ENCODE data around the gene RNU1-4. TPM values are rescaled to one million over a fixed set of nuclear protein-coding genes. Genes with fewer than 3 reads are reported as not detected.
A peak's percentile ranks its signal among the peaks of the same experiment; 100 is the strongest.
"Not testable (repeated sequence)": the region's sequence is repeated elsewhere in the genome, so short reads cannot be mapped to it uniquely, and the experiment has no call there.

Gene RNU1-4
- total RNA-seq, 3 donors from 2014 or later (not counting 1 experiment from before 2014, with no cell fraction given): 2,937 to 3,261 (median 3,038) TPM

DNA sequence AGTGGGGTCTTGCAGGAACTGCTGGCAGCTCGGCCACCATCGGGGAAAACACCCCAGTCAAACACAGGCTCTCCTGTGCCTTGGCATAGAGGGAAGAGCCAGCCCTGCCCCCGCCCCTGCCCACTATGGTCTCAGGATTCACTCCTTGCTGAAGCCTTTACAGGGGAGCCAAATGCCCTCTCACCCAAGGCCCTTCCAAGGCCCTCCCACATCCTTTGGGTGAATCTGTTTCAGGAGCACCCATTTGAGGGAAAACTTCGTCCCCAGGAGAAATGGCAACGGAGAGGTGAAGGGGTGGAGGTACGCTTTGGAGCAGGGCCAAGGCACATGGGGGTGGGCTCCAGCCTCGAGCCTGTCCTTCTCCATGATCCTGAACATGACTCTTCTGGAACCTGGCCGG is 35.9 kb downstream of the RNU1-4 start:
- H3K9me3 ChIP-seq (ENCODE audit: control insufficient read depth, insufficient read depth, low read length); H3K27ac ChIP-seq (ENCODE audit: low read length); H3K36me3 ChIP-seq (ENCODE audit: control insufficient read depth, insufficient read depth, low read length); H3K4me3 Mint-ChIP-seq; H3K27me3 ChIP-seq (ENCODE audit: control insufficient read depth, insufficient read depth, low read length); H3K4me1 Mint-ChIP-seq; ATAC-seq; H3K27ac Mint-ChIP-seq; H3K36me3 Mint-ChIP-seq; H3K9me3 Mint-ChIP-seq; DNase-seq; H3K4me1 ChIP-seq (ENCODE audit: control insufficient read depth, insufficient read depth, low read length); H3K4me3 ChIP-seq (ENCODE audit: low read length); intact Hi-C loops (cut with micrococcal nuclease): not testable (repeated sequence)
- peaks cover 6 to 19% of the 10 kb centered on the region in 2 donors for H3K27me3 Mint-ChIP-seq (ENCODE audit: low read depth in 2 of 2)
- 40% methylated on average over 1 of the region's 8 CpGs for WGBS (ENCODE audit: insufficient coverage)

- not testable (repeated sequence) for H3K4me3 ChIP-seq (ENCODE audit: low read length); H3K27me3 ChIP-seq (ENCODE audit: control insufficient read depth, insufficient read depth, low read length)
Observed at GRCh38 chr1:16776835-16777234, 36.5 kb downstream of the RNU1-4 start.

GRCh38 chr1:16777821-16778220 is 37.5 kb downstream of the RNU1-4 start:
- H3K4me3 ChIP-seq (ENCODE audit: low read length); intact Hi-C loops (cut with micrococcal nuclease); H3K4me1 Mint-ChIP-seq; H3K9me3 Mint-ChIP-seq; H3K9me3 ChIP-seq (ENCODE audit: control insufficient read depth, insufficient read depth, low read length); H3K27ac Mint-ChIP-seq; H3K4me1 ChIP-seq (ENCODE audit: control insufficient read depth, insufficient read depth, low read length); H3K36me3 Mint-ChIP-seq; H3K27ac ChIP-seq (ENCODE audit: low read length); H3K27me3 ChIP-seq (ENCODE audit: control insufficient read depth, insufficient read depth, low read length); DNase-seq; H3K4me3 Mint-ChIP-seq; H3K36me3 ChIP-seq (ENCODE audit: control insufficient read depth, insufficient read depth, low read length); ATAC-seq: not testable (repeated sequence)
- H3K27me3 Mint-ChIP-seq (ENCODE audit: low read depth in 2 of 2): peaks cover 6 to 19% of the 10 kb centered on the region in 2 donors
- 92% methylated on average over 4 of the region's 4 CpGs for WGBS (ENCODE audit: insufficient coverage)

More at GRCh38 chr1:16776835-16777234, 36.5 kb downstream of the RNU1-4 start:
- H3K4me1 ChIP-seq (ENCODE audit: control insufficient read depth, insufficient read depth, low read length); intact Hi-C loops (cut with micrococcal nuclease); DNase-seq; H3K27ac ChIP-seq (ENCODE audit: low read length); H3K4me3 Mint-ChIP-seq; H3K27ac Mint-ChIP-seq; H3K9me3 Mint-ChIP-seq; H3K36me3 ChIP-seq (ENCODE audit: control insufficient read depth, insufficient read depth, low read length); H3K36me3 Mint-ChIP-seq; H3K4me1 Mint-ChIP-seq; H3K9me3 ChIP-seq (ENCODE audit: control insufficient read depth, insufficient read depth, low read length); ATAC-seq: not testable (repeated sequence)
- H3K27me3 Mint-ChIP-seq (ENCODE audit: low read depth in 2 of 2): peaks cover 6 to 19% of the 10 kb centered on the region in 2 donors
- 84% methylated on average over 2 of the region's 5 CpGs for whole genome bisulfite sequencing (ENCODE audit: insufficient coverage)

DNA sequence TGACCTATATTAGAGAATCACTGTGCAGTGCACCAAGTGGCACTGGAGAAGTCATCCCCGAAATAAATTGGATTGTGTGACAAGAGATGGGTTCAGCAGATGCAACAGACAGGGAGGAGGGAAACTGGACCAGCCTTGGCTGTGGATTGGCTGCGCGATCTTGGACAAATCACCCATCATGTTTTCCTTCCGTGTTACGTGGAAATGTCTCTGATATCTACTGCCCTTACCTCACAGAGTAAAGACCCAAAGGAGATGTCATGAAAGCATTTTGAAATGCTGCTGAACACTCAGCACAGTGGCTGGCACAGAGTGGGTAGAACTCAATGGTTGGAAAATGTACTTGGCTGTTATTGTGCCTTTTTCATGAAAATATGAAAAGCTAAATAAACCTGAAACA is 39.2 kb downstream of the RNU1-4 start:
- H3K9me3 ChIP-seq (ENCODE audit: control insufficient read depth, insufficient read depth, low read length); H3K27me3 Mint-ChIP-seq (ENCODE audit: low read depth in 2 of 2); H3K27ac ChIP-seq (ENCODE audit: low read length); H3K27ac Mint-ChIP-seq; H3K4me3 ChIP-seq (ENCODE audit: low read length); intact Hi-C loops (cut with micrococcal nuclease); DNase-seq; H3K27me3 ChIP-seq (ENCODE audit: control insufficient read depth, insufficient read depth, low read length); H3K4me1 Mint-ChIP-seq; H3K36me3 ChIP-seq (ENCODE audit: control insufficient read depth, insufficient read depth, low read length); H3K9me3 Mint-ChIP-seq; H3K4me1 ChIP-seq (ENCODE audit: control insufficient read depth, insufficient read depth, low read length); H3K36me3 Mint-ChIP-seq; H3K4me3 Mint-ChIP-seq; ATAC-seq: not testable (repeated sequence)
- 93% methylated on average over 5 of the region's 5 CpGs for WGBS (ENCODE audit: insufficient coverage)

- H3K4me1 ChIP-seq (ENCODE audit: control insufficient read depth, insufficient read depth, low read length); H3K27me3 Mint-ChIP-seq (ENCODE audit: low read depth in 2 of 2); intact Hi-C loops (cut with micrococcal nuclease); H3K4me3 Mint-ChIP-seq; H3K27ac ChIP-seq (ENCODE audit: low read length); H3K27ac Mint-ChIP-seq; H3K27me3 ChIP-seq (ENCODE audit: control insufficient read depth, insufficient read depth, low read length); ATAC-seq; DNase-seq; H3K4me1 Mint-ChIP-seq; H3K36me3 ChIP-seq (ENCODE audit: control insufficient read depth, insufficient read depth, low read length); H3K4me3 ChIP-seq (ENCODE audit: low read length); H3K9me3 Mint-ChIP-seq; H3K9me3 ChIP-seq (ENCODE audit: control insufficient read depth, insufficient read depth, low read length); H3K36me3 Mint-ChIP-seq: not testable (repeated sequence)
- no CpG with 5 or more reads among the region's 2 CpGs for WGBS (ENCODE audit: insufficient coverage)
Observed at GRCh38 chr1:16781033-16781432, 40.7 kb downstream of the RNU1-4 start.

- intact Hi-C loops (cut with micrococcal nuclease); H3K27me3 Mint-ChIP-seq (ENCODE audit: low read depth in 2 of 2); H3K27me3 ChIP-seq (ENCODE audit: control insufficient read depth, insufficient read depth, low read length); ATAC-seq; H3K36me3 ChIP-seq (ENCODE audit: control insufficient read depth, insufficient read depth, low read length); H3K27ac Mint-ChIP-seq; H3K27ac ChIP-seq (ENCODE audit: low read length); H3K4me1 ChIP-seq (ENCODE audit: control insufficient read depth, insufficient read depth, low read length); H3K4me1 Mint-ChIP-seq; H3K36me3 Mint-ChIP-seq; DNase-seq; H3K4me3 Mint-ChIP-seq; H3K9me3 Mint-ChIP-seq; H3K4me3 ChIP-seq (ENCODE audit: low read length); H3K9me3 ChIP-seq (ENCODE audit: control insufficient read depth, insufficient read depth, low read length): not testable (repeated sequence)
- 27% methylated on average over 3 of the region's 5 CpGs for WGBS (ENCODE audit: insufficient coverage)
Observed at GRCh38 chr1:16781625-16782024, 41.3 kb downstream of the RNU1-4 start.

DNA sequence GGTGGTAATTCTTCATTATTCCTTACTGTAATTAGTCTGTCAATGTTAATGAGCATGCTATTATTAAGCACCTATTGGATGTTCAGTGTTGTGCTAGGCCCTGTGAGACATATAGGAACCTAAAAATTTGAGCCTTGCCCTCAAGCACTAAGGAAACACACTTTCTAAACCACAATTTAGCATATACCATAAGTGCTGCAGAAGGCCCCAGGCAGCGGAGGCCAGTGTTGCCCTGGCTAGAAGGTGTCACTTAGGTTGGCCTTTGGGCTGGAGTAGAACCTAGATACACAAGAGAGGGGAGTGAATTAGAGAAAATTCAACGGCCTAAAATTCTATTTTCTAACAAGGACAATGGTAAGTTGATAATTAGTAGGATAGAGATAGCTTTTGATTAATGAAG is 44.6 kb downstream of the RNU1-4 start:
- H3K9me3 ChIP-seq (ENCODE audit: control insufficient read depth, insufficient read depth, low read length); H3K4me1 ChIP-seq (ENCODE audit: control insufficient read depth, insufficient read depth, low read length): not testable (repeated sequence)

GRCh38 chr1:16786362-16786761 is 46.0 kb downstream of the RNU1-4 start:
- intact Hi-C loops (cut with micrococcal nuclease); H3K36me3 ChIP-seq (ENCODE audit: control insufficient read depth, insufficient read depth, low read length); H3K36me3 Mint-ChIP-seq; H3K27me3 Mint-ChIP-seq (ENCODE audit: low read depth in 2 of 2); H3K27ac Mint-ChIP-seq; H3K27ac ChIP-seq (ENCODE audit: low read length); H3K9me3 Mint-ChIP-seq; ATAC-seq; H3K4me1 ChIP-seq (ENCODE audit: control insufficient read depth, insufficient read depth, low read length); H3K27me3 ChIP-seq (ENCODE audit: control insufficient read depth, insufficient read depth, low read length); H3K4me3 Mint-ChIP-seq; H3K4me3 ChIP-seq (ENCODE audit: low read length); DNase-seq; H3K9me3 ChIP-seq (ENCODE audit: control insufficient read depth, insufficient read depth, low read length); H3K4me1 Mint-ChIP-seq: not testable (repeated sequence)
- WGBS (ENCODE audit: insufficient coverage): 79% methylated on average over 3 of the region's 4 CpGs

More for the DNA sequence above, 44.6 kb downstream of the RNU1-4 start:
- H3K36me3 ChIP-seq (ENCODE audit: control insufficient read depth, insufficient read depth, low read length); H3K36me3 Mint-ChIP-seq; H3K27me3 Mint-ChIP-seq (ENCODE audit: low read depth in 2 of 2); H3K9me3 Mint-ChIP-seq; intact Hi-C loops (cut with micrococcal nuclease); H3K4me1 Mint-ChIP-seq; H3K27ac Mint-ChIP-seq; H3K27me3 ChIP-seq (ENCODE audit: control insufficient read depth, insufficient read depth, low read length); DNase-seq; H3K27ac ChIP-seq (ENCODE audit: low read length); H3K4me3 ChIP-seq (ENCODE audit: low read length); H3K4me3 Mint-ChIP-seq: not testable (repeated sequence)
- ATAC-seq: peak; percentile 31 to 82 (median 49)
- no CpG with 5 or more reads among the region's 2 CpGs for WGBS (ENCODE audit: insufficient coverage)
